Mucosa of descending colon (tissue), 3 donors: ENCODE measurements around the gene ZNF407. TPM values are rescaled to one million over a fixed set of nuclear protein-coding genes. Genes with fewer than 3 reads are reported as not detected.
"Not testable (repeated sequence)": the region's sequence is repeated elsewhere in the genome, so short reads cannot be mapped to it uniquely, and the experiment has no call there.

ENCODE experiments used
- ATAC-seq: fragments of 200-7000 bp; cut with Tn5 transposase; one replicate; pipeline ENCODE4 v1.9.1; 2020; ENCODE audit warnings: mild to moderate bottlenecking, moderate library complexity
- DNase-seq, 3 donors: peaks; one replicate each; pipeline ENCODE4 v3.0.0-alpha.2; 2020
- H3K36me3 ChIP-seq: fragments of 200-600 bp; one replicate; pipeline ENCODE4 v1.8.0; 2021; ENCODE audit warnings: low read depth, mild to moderate bottlenecking
- H3K4me1 ChIP-seq: fragments of 200-600 bp; one replicate; pipeline ENCODE4 v1.8.0; 2021; ENCODE audit warnings: low read depth, mild to moderate bottlenecking
- H3K4me3 ChIP-seq: fragments of 200-600 bp; one replicate; pipeline ENCODE4 v1.8.0; 2021; ENCODE audit warnings: mild to moderate bottlenecking
- H3K9me3 ChIP-seq: fragments of 200-600 bp; one replicate; pipeline ENCODE4 v1.8.0; 2021; ENCODE audit warnings: mild to moderate bottlenecking
- intact Hi-C, 2 donors: fragments of 100-400 bp; cut with DNase I in 1 of 2; cut with micrococcal nuclease in 1 of 2; formaldehyde crosslinking; loops; one replicate each; pipeline versions ENCODE4 v1.11.0 to v1.11.1; 2022; cut with DNase I, micrococcal nuclease
- total RNA-seq, 3 donors: library from RNA; stranded (reverse); fragmentation: NEBNext Ultra II Directional in 2 of 3; extraction: Animal tissue kit (Norgen Biotek cat#: 25700) in 2 of 3; gene quantifications; one replicate each; pipeline versions ENCODE4 v1.2.1 to v1.2.4, GENCODE V29; 2021 to 2023
- TF ChIP-seq, protein P1 (sequence below): fragments of 200-600 bp; IDR thresholded peaks from one replicate; pipeline ENCODE4 v1.8.0; 2022; ENCODE audit warnings: antibody characterized with exemption, mild to moderate bottlenecking
- donor health status: DM: no; HTN: no; CAD: no; lungs with moderate emphysema.
- donor health status: DM: no; HTN: no; CAD: no.
- donor health status: DM: no; HTN: yes; CAD: no.

ZNF407 gene
- total RNA-seq, 3 donors from 2014 or later = 13.0 to 25.1 (median 18.8) TPM

GRCh38 chr18:74967438-74967837 lies 369.8 kb downstream of the ZNF407 start:
- intact Hi-C loops = no loop called here
- no peaks in the 10 kb centered on the region for H3K36me3 ChIP-seq
- ATAC-seq = no peak

GRCh38 chr18:74967979-74968378 lies 370.3 kb downstream of the ZNF407 start:
- no peak for DNase-seq
- ATAC-seq = no peak
- Histone ChIP-seq H3K9me3 (no peaks in the 10 kb centered on the region), H3K36me3 (peaks cover under 1% of the 10 kb centered on the region), H3K4me3 (no peak overlapping the region), H3K4me1 (no peaks in the 10 kb centered on the region)
- TF ChIP-seq, protein P1, sequence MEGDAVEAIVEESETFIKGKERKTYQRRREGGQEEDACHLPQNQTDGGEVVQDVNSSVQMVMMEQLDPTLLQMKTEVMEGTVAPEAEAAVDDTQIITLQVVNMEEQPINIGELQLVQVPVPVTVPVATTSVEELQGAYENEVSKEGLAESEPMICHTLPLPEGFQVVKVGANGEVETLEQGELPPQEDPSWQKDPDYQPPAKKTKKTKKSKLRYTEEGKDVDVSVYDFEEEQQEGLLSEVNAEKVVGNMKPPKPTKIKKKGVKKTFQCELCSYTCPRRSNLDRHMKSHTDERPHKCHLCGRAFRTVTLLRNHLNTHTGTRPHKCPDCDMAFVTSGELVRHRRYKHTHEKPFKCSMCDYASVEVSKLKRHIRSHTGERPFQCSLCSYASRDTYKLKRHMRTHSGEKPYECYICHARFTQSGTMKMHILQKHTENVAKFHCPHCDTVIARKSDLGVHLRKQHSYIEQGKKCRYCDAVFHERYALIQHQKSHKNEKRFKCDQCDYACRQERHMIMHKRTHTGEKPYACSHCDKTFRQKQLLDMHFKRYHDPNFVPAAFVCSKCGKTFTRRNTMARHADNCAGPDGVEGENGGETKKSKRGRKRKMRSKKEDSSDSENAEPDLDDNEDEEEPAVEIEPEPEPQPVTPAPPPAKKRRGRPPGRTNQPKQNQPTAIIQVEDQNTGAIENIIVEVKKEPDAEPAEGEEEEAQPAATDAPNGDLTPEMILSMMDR = no peak
- intact Hi-C loops = no loop called here

More at GRCh38 chr18:74967438-74967837, 369.8 kb downstream of the ZNF407 start:
- DNase-seq = no peak
- TF ChIP-seq, protein P1 = no peak
- Histone ChIP-seq H3K4me1 (no peaks in the 10 kb centered on the region), H3K4me3 (no peak overlapping the region), H3K9me3 (no peaks in the 10 kb centered on the region)

GRCh38 chr18:74971358-74971757 lies 373.7 kb downstream of the ZNF407 start:
- ATAC-seq, intact Hi-C loops: not testable (repeated sequence)
- DNase-seq = peak in 1 of 3 donors; percentile 67

GRCh38 chr18:74971776-74972175 lies 374.1 kb downstream of the ZNF407 start:
- H3K4me3 ChIP-seq, DNase-seq, ATAC-seq, H3K9me3 ChIP-seq, H3K36me3 ChIP-seq, intact Hi-C loops, H3K4me1 ChIP-seq: not testable (repeated sequence)

More at GRCh38 chr18:74971358-74971757, 373.7 kb downstream of the ZNF407 start:
- not testable (repeated sequence) for H3K4me1 ChIP-seq, H3K9me3 ChIP-seq, H3K36me3 ChIP-seq, H3K4me3 ChIP-seq

DNA sequence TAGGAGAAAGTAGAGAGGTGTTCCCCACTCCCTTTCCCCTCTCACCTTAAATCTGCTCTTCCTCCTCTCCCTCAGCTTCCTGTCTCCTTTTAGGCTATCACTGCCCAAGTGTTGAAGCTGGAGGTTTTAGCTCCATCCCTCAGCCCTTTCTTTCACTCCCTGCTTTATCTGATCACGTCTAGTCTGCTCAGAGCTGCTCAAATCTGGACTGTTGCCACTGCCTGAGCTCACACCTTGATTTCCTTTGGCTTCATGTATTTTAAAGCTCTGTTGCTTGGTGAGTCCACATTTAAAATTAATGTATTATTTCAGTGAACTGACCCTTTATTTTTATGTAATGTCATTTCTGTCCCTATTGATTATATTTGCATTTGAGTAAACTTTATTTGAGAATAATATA lies 374.7 kb downstream of the ZNF407 start:
- ATAC-seq (no peak), DNase-seq (no peak)
- peaks cover 13% of the 10 kb centered on the region for H3K4me1 ChIP-seq
- H3K9me3 ChIP-seq = no peaks in the 10 kb centered on the region
- H3K4me3 ChIP-seq = no peak overlapping the region
- intact Hi-C loops = no loop called here
- TF ChIP-seq, protein P1 = no peak
- H3K36me3 ChIP-seq = peaks cover 3% of the 10 kb centered on the region

DNA sequence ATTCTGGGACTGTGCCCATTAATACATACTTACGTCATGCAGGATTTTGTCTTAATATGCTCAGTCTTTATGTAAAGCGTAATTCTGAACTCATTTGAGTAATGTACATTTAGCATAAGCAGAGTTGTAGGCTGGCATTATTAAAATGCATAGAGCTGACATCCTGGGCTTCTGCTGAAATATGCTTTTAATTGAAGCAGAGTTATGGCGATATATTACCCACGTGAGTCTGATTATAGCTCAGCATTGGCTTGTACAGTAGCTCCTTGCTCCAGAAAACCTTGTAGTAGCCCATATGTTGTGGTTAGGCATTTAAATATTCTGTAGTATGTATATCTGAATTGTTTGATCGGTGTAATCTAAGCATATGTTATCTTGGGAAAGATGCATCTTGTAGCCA lies 377.3 kb downstream of the ZNF407 start:
- intact Hi-C loops = no loop called here
- ATAC-seq = no peak
- peaks cover 13% of the 10 kb centered on the region for H3K4me1 ChIP-seq

More for the DNA sequence above, 377.3 kb downstream of the ZNF407 start:
- TF ChIP-seq, protein P1 = no peak
- Histone ChIP-seq H3K4me3 (no peak overlapping the region), H3K36me3 (peaks cover 3% of the 10 kb centered on the region), H3K9me3 (no peaks in the 10 kb centered on the region)
- DNase-seq = no peak
